Ovary (tissue), 3 donors: ENCODE measurements around the gene CD300LF.

Experiments
- CTCF ChIP-seq, 3 donors: fragments of 450-650 bp in 2 of 3; fragments of 200-600 bp in 1 of 3; IDR thresholded peaks; one replicate each; pipeline versions ENCODE4 v1.5.1 to v1.8.0; 2016 to 2022; ENCODE audit warnings: antibody characterized with exemption in 3 of 3, mild to moderate bottlenecking in 1 of 3
- EP300 ChIP-seq: sonication (generic); formaldehyde crosslinking; IDR thresholded peaks from one replicate; pipeline ENCODE4 v1.6.1; 2017; ENCODE audit warnings: antibody characterized with exemption
- POLR2A ChIP-seq: fragments of 450-650 bp; IDR thresholded peaks from one replicate; pipeline ENCODE4 v1.6.1; 2017; ENCODE audit warnings: antibody characterized with exemption, mild to moderate bottlenecking, moderate library complexity
- donor health status: DM: no; HTN: no; CAD: no.

GRCh38 chr17:74690409-74690825, 22.3 kb downstream of the CD300LF start:
- TF ChIP-seq CTCF (IDR thresholded peaks at IDR 0.05) (no peak), POLR2A (no peak), EP300 (no peak)
